Panc1 (cell line): Measurements from ENCODE around the gene REPIN1. TPM values are rescaled to one million over a fixed set of nuclear protein-coding genes. Genes with fewer than 3 reads are reported as not detected.

ENCODE experiments used
- ATAC-seq: fragments of 200-7000 bp; cut with Tn5 transposase; 2 replicates; pipeline ENCODE4 v1.9.1; 2020; ENCODE audit warnings: mild to moderate bottlenecking, moderate library complexity
- BruUV-seq: library from RNA; stranded (reverse); fragments of 400-500 nt; replicated peaks from 2 replicates; lab custom pipeline; 2021; lab: Mats Ljungman, UMichigan
- CTCF ChIA-PET: fragments of 300-600 bp; sonication (Branson Sonifier 250); formaldehyde crosslinking; loops from one replicate; lab custom pipeline; 2022; ENCODE audit warnings: antibody characterized with exemption; lab: Charles Lee
- POLR2A ChIA-PET: fragments of 300-600 bp; sonication (Branson Sonifier 250); formaldehyde crosslinking; loops from one replicate; lab custom pipeline; 2022; ENCODE audit warnings: antibody characterized with exemption; lab: Charles Lee
- DNase-seq: peaks from one replicate; pipeline ENCODE4 v3.0.0-alpha.2; 2010; ENCODE audit warnings: low read depth, low spot score
- H3K27ac ChIP-seq: 2 replicates; pipeline ENCODE4 v1.5.1; 2011; ENCODE audit warnings: mild to moderate bottlenecking, low read length, inconsistent platforms
- H3K27me3 ChIP-seq: fragments of 200-500 bp; sonication (Bioruptor generic); 2 replicates; pipeline ENCODE4 v1.6.0; 2014; ENCODE audit warnings: low read length, inconsistent platforms; ENCODE audit not compliant: control insufficient read depth, insufficient read depth
- H3K36me3 ChIP-seq: fragments of 200-500 bp; sonication (Bioruptor generic); 2 replicates; pipeline ENCODE4 v1.5.1; 2014; ENCODE audit warnings: inconsistent platforms, mild to moderate bottlenecking, low read length, moderate library complexity; ENCODE audit not compliant: control insufficient read depth, insufficient read depth
- H3K4me1 ChIP-seq: 2 replicates; pipeline ENCODE4 v1.5.1; 2011; ENCODE audit warnings: inconsistent platforms, mild to moderate bottlenecking, low read length, moderate library complexity; ENCODE audit not compliant: control insufficient read depth, insufficient read depth
- H3K4me3 ChIP-seq, 2 experiments: 2 replicates each; pipeline ENCODE4 v1.5.1; 2011 to 2012; ENCODE audit warnings: low read depth in 2 of 2, low read length in 2 of 2, mild to moderate bottlenecking in 2 of 2, inconsistent platforms in 1 of 2, moderate library complexity in 1 of 2
- H3K9me3 ChIP-seq: fragments of 200-500 bp; sonication (Bioruptor generic); 2 replicates; pipeline ENCODE4 v1.5.1; 2014; ENCODE audit warnings: low read depth, mild to moderate bottlenecking, inconsistent platforms, low read length, moderate library complexity; ENCODE audit not compliant: control insufficient read depth, insufficient read depth
- CTCF ChIP-seq: fragments of 450-650 bp; IDR thresholded peaks from 2 replicates; pipeline ENCODE4 v1.5.1; 2017; ENCODE audit warnings: mild to moderate bottlenecking
- POLR2AphosphoS5 ChIP-seq: IDR thresholded peaks from 2 replicates; pipeline ENCODE4 v1.6.1; 2012; ENCODE audit warnings: mild to moderate bottlenecking, low read depth, low read length, moderate library complexity
- SIN3A ChIP-seq: IDR thresholded peaks from 2 replicates; pipeline ENCODE4 v1.6.1; 2012; ENCODE audit warnings: low read depth, mild to moderate bottlenecking, low read length, moderate library complexity, borderline replicate concordance; ENCODE audit not compliant: insufficient read depth
- TCF7L2 ChIP-seq: IDR thresholded peaks from 2 replicates; pipeline ENCODE4 v1.6.1; 2011; ENCODE audit warnings: mild to moderate bottlenecking, low read depth, low read length, inconsistent platforms
- in situ Hi-C: cut with HindIII; loops from 2 replicates; pipeline ENCODE4 v1.10.0; 2016; ENCODE audit warnings: low sequenced_read_pairs, low pct_unique_long_range_greater_than_20kb
- intact Hi-C: fragments of 100-400 bp; cut with micrococcal nuclease; formaldehyde crosslinking; loops from one replicate; pipeline ENCODE4 v1.10.0; 2022; ENCODE audit not compliant: unreplicated experiment
- total RNA-seq: library from RNA; stranded (reverse); gene quantifications from one replicate; pipeline ENCODE4 v1.2.1, GENCODE V29; 2021; ENCODE audit not compliant: unreplicated experiment
- TF ChIP-seq, protein P1 (sequence below), 2 experiments: IDR thresholded peaks; 2 replicates each; pipeline ENCODE4 v1.6.1; 2011 to 2012; ENCODE audit warnings: low read depth in 2 of 2, control low read depth in 1 of 2, low read length in 1 of 2, mild to moderate bottlenecking in 1 of 2, moderate library complexity in 1 of 2; ENCODE audit not compliant: insufficient read depth in 1 of 2

REPIN1 gene
- total RNA-seq, 1 experiment from 2014 or later: 209 TPM

DNA sequence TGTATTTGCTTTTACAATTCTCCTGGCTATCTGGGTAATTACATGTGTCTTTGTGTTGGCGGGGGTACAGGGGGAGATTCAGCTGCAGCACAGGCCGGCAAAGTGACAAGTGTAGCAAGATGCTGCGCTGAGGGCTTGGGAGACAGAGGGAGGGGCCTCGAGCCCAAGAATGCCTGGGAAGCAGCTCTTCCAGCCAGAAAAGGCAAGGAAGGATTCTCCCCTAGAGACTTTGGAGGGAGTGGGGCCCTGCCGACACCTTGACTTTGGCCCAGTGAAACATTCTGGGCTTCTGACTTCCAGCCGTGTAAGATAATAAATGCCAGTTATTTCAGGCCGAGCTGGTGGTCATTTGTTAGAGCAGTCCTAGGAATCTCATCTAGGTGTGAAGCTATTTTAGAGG, 7.2 kb upstream of the REPIN1 start:
- H3K4me3 ChIP-seq: no peak overlapping the region
- no TSS peak for BruUV-seq
- intact Hi-C loops: no loop called here
- no peak overlapping the region for H3K27ac ChIP-seq
- ChIA-PET CTCF (no interaction called here), POLR2A (no interaction called here)
- in situ Hi-C loops: no loop called here
- ATAC-seq: no peak
- TF ChIP-seq SIN3A (no peak), TCF7L2 (no peak), POLR2AphosphoS5 (no peak), CTCF (no peak)
- TF ChIP-seq, protein P1, sequence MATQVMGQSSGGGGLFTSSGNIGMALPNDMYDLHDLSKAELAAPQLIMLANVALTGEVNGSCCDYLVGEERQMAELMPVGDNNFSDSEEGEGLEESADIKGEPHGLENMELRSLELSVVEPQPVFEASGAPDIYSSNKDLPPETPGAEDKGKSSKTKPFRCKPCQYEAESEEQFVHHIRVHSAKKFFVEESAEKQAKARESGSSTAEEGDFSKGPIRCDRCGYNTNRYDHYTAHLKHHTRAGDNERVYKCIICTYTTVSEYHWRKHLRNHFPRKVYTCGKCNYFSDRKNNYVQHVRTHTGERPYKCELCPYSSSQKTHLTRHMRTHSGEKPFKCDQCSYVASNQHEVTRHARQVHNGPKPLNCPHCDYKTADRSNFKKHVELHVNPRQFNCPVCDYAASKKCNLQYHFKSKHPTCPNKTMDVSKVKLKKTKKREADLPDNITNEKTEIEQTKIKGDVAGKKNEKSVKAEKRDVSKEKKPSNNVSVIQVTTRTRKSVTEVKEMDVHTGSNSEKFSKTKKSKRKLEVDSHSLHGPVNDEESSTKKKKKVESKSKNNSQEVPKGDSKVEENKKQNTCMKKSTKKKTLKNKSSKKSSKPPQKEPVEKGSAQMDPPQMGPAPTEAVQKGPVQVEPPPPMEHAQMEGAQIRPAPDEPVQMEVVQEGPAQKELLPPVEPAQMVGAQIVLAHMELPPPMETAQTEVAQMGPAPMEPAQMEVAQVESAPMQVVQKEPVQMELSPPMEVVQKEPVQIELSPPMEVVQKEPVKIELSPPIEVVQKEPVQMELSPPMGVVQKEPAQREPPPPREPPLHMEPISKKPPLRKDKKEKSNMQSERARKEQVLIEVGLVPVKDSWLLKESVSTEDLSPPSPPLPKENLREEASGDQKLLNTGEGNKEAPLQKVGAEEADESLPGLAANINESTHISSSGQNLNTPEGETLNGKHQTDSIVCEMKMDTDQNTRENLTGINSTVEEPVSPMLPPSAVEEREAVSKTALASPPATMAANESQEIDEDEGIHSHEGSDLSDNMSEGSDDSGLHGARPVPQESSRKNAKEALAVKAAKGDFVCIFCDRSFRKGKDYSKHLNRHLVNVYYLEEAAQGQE (IDR thresholded peaks at IDR 0.05; ENCODE audit: insufficient read depth in 1 of 2, low read depth in 2 of 2, low read length in 1 of 2): no peak
- H3K27me3 ChIP-seq: no peaks in the 10 kb centered on the region
- no peaks in the 10 kb centered on the region for H3K36me3 ChIP-seq
- no peaks in the 10 kb centered on the region for H3K9me3 ChIP-seq
- peaks cover 32% of the 10 kb centered on the region for H3K4me1 ChIP-seq
- no peak for DNase-seq

GRCh38 chr7:150361807-150362621, 6.6 kb upstream of the REPIN1 start:
- ChIA-PET CTCF (interaction anchor here (0.6 kb wide), 1 partner anchor 353 kb away, joined by 3 read pairs; no protein-coding TSS in a partner anchor), POLR2A (interaction anchor here (0.6 kb wide), 1 partner anchor 15 kb away, joined by 3 read pairs; no protein-coding TSS in a partner anchor)
- no peak overlapping the region for H3K4me3 ChIP-seq
- TF ChIP-seq CTCF (no peak), TCF7L2 (no peak), SIN3A (no peak), POLR2AphosphoS5 (no peak)
- TF ChIP-seq, protein P1 (IDR thresholded peaks at IDR 0.05; ENCODE audit: insufficient read depth in 1 of 2, low read depth in 2 of 2, low read length in 1 of 2): no peak
- no TSS peak for BruUV-seq
- DNase-seq (no peak), ATAC-seq (no peak)
- H3K4me1 ChIP-seq: peaks cover 30% of the 10 kb centered on the region
- H3K36me3 ChIP-seq: no peaks in the 10 kb centered on the region
- no peaks in the 10 kb centered on the region for H3K27me3 ChIP-seq
- H3K9me3 ChIP-seq: no peaks in the 10 kb centered on the region
- intact Hi-C loops: no loop called here
- in situ Hi-C loops: no loop called here
- H3K27ac ChIP-seq: no peak overlapping the region
